A549 treated with ZK216348 at 1 μM for 4 hours (cell line): Measurements from ENCODE around the gene TRIM43. TPM values are rescaled to one million over a fixed set of nuclear protein-coding genes. Genes with fewer than 3 reads are reported as not detected.

Source experiments
- total RNA-seq: library from RNA; stranded (reverse); fragments of 200-300 nt; extraction: Qiagen RNA extraction; gene quantifications from 5 replicates; pipeline ENCODE4 v1.2.3, GENCODE V29; 2022; ENCODE audit warnings: low read depth

The TRIM43 gene
- not detected in 5 replicates for total RNA-seq

DNA sequence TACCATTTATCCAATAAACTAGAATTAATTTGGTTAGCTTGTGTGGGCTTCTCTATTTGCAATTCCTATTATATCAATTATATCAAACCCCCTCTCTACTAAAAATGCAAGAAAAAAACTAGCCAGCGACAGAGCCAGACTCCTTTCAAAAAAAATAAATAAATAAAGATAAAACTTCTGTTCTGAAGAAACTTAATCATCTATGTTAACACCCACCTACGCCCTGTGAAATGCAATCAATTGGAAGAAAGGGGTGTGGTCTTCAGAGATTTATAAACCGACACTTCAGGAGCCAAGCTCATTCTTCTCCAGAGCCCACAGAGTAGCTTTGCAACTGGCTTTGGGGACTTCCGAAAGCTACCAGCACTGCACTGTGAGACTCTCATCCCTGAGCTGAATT lies at the start of gene TRIM43:
TRIM43 (plus strand) TSS at position 301 of the 400 bp plus-strand sequence. CDS start 2,023 bp downstream, outside the sequence.

Other genes starting within 250 kb of the TRIM43 start
- 25.5 to 34.0 TPM (median 30.1 TPM) in 5 replicates for gene FAHD2A, start 189.3 kb upstream of the TRIM43 start, total RNA-seq
- gene TRIM43B, start 107.2 kb upstream of the TRIM43 start, total RNA-seq, result not detected in 5 replicates